OCI-LY1 (cell line): ENCODE measurements around the gene NLE1.
"Not testable (repeated sequence)": the region's sequence is repeated elsewhere in the genome, so short reads cannot be mapped to it uniquely, and the experiment has no call there.

Experiments used
- H2AFZ ChIP-seq: fragments of 200-600 bp; sonication (generic), shearing (Covaris generic); 2 replicates; pipeline ENCODE4 v1.6.0; 2014; ENCODE audit warnings: antibody characterized with exemption, mild to moderate bottlenecking, low read length
- H3F3A ChIP-seq: fragments of 200-600 bp; sonication (generic), shearing (Covaris generic); 2 replicates; pipeline ENCODE4 v1.6.0; 2014; ENCODE audit warnings: mild to moderate bottlenecking, antibody characterized with exemption, low read length, moderate library complexity; ENCODE audit not compliant: insufficient read depth
- H3K27ac ChIP-seq: fragments of 200-600 bp; sonication (generic); 2 replicates; pipeline ENCODE4 v1.5.1; 2014; ENCODE audit warnings: low read length, mixed run types, mild to moderate bottlenecking, low read depth; ENCODE audit not compliant: poor library complexity, severe bottlenecking
- H3K27me3 ChIP-seq: fragments of 200-600 bp; sonication (generic); 2 replicates; pipeline ENCODE4 v1.6.0; 2014; ENCODE audit warnings: antibody characterized with exemption, mild to moderate bottlenecking, low read length, moderate library complexity; ENCODE audit not compliant: insufficient read depth
- H3K36me3 ChIP-seq: fragments of 200-600 bp; sonication (generic); 2 replicates; pipeline ENCODE4 v1.6.1; 2014; ENCODE audit warnings: mild to moderate bottlenecking, antibody characterized with exemption, low read length, moderate library complexity, mixed read lengths; ENCODE audit not compliant: insufficient read depth
- H3K4me1 ChIP-seq: fragments of 200-600 bp; sonication (generic); 2 replicates; pipeline ENCODE4 v1.5.1; 2014; ENCODE audit warnings: mild to moderate bottlenecking, low read length, moderate library complexity; ENCODE audit not compliant: insufficient read depth, severe bottlenecking
- H3K4me2 ChIP-seq: fragments of 200-600 bp; sonication (generic), shearing (Covaris generic); 2 replicates; pipeline ENCODE4 v1.6.1; 2014; ENCODE audit warnings: low read length
- H3K4me3 ChIP-seq: fragments of 200-600 bp; sonication (generic); 2 replicates; pipeline ENCODE4 v1.5.1; 2014; ENCODE audit warnings: low read length, low read depth, mild to moderate bottlenecking, mixed read lengths; ENCODE audit not compliant: poor library complexity, severe bottlenecking
- H3K79me2 ChIP-seq: fragments of 200-600 bp; shearing (Covaris generic); 2 replicates; pipeline ENCODE4 v1.6.1; 2016; ENCODE audit warnings: mixed run types, low read length, mixed read lengths; ENCODE audit not compliant: insufficient read depth
- H3K9ac ChIP-seq: fragments of 200-600 bp; sonication (generic), shearing (Covaris generic); 2 replicates; pipeline ENCODE4 v1.6.1; 2014; ENCODE audit warnings: mild to moderate bottlenecking, low read length, mixed read lengths
- H3K9me2 ChIP-seq: fragments of 200-600 bp; sonication (generic), shearing (Covaris generic); 2 replicates; pipeline ENCODE4 v1.6.1; 2014; ENCODE audit warnings: low read depth, mild to moderate bottlenecking, low read length, mixed read lengths
- H3K9me3 ChIP-seq: fragments of 200-600 bp; shearing (Covaris generic); 2 replicates; pipeline ENCODE4 v1.6.1; 2014; ENCODE audit warnings: low read length, mixed read lengths
- H4K20me1 ChIP-seq: fragments of 200-600 bp; sonication (generic), shearing (Covaris generic); 2 replicates; pipeline ENCODE4 v1.6.0; 2016; ENCODE audit warnings: mild to moderate bottlenecking, low read length; ENCODE audit not compliant: insufficient read depth
- EZH2 ChIP-seq: fragments of 200-600 bp; sonication (generic), shearing (Covaris generic); IDR thresholded peaks from 2 replicates; pipeline ENCODE4 v1.8.0; 2017; ENCODE audit warnings: borderline replicate concordance, mixed run types, mild to moderate bottlenecking, antibody characterized with exemption, low read length, moderate library complexity, mixed read lengths
- TF ChIP-seq, protein P1 (sequence below): fragments of 200-600 bp; sonication (generic), shearing (Covaris generic); IDR thresholded peaks from 2 replicates; pipeline ENCODE4 v1.5.1; 2017; ENCODE audit warnings: mild to moderate bottlenecking, antibody characterized with exemption, low read length, moderate library complexity, mixed read lengths

The NLE1 gene

GRCh38 chr17:35095741-35096140, 46.4 kb downstream of the NLE1 start:
- Histone ChIP-seq H2AFZ (no peak overlapping the region), H3F3A (no peaks in the 10 kb centered on the region), H3K4me3 (no peak overlapping the region), H3K27me3 (no peaks in the 10 kb centered on the region), H3K4me2 (no peak overlapping the region), H3K4me1 (no peaks in the 10 kb centered on the region), H4K20me1 (no peaks in the 10 kb centered on the region), H3K27ac (no peak overlapping the region), H3K36me3 (peaks cover 22% of the 10 kb centered on the region), H3K9ac (no peak overlapping the region), H3K79me2 (no peaks in the 10 kb centered on the region), H3K9me3 (no peaks in the 10 kb centered on the region), H3K9me2 (no peaks in the 10 kb centered on the region)
- TF ChIP-seq, protein P1, sequence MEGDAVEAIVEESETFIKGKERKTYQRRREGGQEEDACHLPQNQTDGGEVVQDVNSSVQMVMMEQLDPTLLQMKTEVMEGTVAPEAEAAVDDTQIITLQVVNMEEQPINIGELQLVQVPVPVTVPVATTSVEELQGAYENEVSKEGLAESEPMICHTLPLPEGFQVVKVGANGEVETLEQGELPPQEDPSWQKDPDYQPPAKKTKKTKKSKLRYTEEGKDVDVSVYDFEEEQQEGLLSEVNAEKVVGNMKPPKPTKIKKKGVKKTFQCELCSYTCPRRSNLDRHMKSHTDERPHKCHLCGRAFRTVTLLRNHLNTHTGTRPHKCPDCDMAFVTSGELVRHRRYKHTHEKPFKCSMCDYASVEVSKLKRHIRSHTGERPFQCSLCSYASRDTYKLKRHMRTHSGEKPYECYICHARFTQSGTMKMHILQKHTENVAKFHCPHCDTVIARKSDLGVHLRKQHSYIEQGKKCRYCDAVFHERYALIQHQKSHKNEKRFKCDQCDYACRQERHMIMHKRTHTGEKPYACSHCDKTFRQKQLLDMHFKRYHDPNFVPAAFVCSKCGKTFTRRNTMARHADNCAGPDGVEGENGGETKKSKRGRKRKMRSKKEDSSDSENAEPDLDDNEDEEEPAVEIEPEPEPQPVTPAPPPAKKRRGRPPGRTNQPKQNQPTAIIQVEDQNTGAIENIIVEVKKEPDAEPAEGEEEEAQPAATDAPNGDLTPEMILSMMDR: no peak
- no peak for TF ChIP-seq EZH2

DNA sequence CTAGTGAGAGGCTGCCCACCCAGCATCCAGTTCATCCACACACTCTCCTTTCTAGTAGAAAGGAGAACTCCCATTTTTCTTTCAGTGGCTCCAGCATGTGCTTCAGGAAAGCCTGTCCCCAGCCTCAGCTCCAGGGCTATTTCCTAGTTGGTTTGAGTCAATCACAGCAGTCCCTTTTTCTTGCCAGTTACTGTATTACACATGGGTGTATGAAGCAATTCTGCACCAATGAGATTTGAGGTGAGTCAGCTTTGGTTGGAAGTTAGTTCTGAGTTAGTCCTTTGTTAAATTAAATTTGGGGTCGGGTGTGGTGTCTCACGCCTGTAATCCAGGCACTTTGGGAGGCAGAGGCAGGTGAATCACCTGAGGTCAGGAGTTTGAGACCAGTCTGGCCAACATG, 47.2 kb downstream of the NLE1 start:
- H3K27me3 ChIP-seq: no peaks in the 10 kb centered on the region
- no peaks in the 10 kb centered on the region for H3F3A ChIP-seq
- H3K4me2 ChIP-seq: no peak overlapping the region
- H3K9me3 ChIP-seq: no peaks in the 10 kb centered on the region
- no peak overlapping the region for H2AFZ ChIP-seq
- peaks cover 14% of the 10 kb centered on the region for H3K36me3 ChIP-seq
- no peaks in the 10 kb centered on the region for H4K20me1 ChIP-seq
- H3K27ac ChIP-seq: no peak overlapping the region
- no peak overlapping the region for H3K4me3 ChIP-seq
- no peaks in the 10 kb centered on the region for H3K9me2 ChIP-seq
- no peak for TF ChIP-seq EZH2
- TF ChIP-seq, protein P1: no peak
- peaks cover 2% of the 10 kb centered on the region for H3K4me1 ChIP-seq
- no peak overlapping the region for H3K9ac ChIP-seq
- no peaks in the 10 kb centered on the region for H3K79me2 ChIP-seq

DNA sequence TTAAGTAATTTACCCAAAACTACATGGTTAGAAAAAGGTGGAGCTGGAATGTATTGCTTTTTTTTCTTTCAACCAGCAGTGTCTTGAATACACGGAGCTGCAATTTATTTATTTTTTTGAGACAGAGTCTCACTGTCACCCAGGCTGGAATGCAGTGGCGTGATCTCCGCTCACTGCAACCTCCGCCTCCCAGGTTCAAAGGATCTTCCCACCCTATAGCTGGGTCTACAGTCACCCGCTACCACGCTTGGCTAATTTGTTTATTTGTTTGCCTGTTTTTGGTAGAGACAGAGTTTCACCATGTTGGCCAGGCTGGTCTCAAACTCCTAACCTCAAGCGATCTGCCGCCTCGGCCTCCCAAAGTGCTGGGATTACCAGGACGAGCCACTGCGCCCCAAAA, 51.4 kb downstream of the NLE1 start:
- not testable (repeated sequence) for H3K79me2 ChIP-seq, H3K27ac ChIP-seq, H3K9ac ChIP-seq, H3F3A ChIP-seq, H3K4me3 ChIP-seq, H3K27me3 ChIP-seq, H3K36me3 ChIP-seq, H2AFZ ChIP-seq, H3K4me2 ChIP-seq, H3K9me3 ChIP-seq, H4K20me1 ChIP-seq, H3K9me2 ChIP-seq
- H3K4me1 ChIP-seq: peaks cover 20% of the 10 kb centered on the region

DNA sequence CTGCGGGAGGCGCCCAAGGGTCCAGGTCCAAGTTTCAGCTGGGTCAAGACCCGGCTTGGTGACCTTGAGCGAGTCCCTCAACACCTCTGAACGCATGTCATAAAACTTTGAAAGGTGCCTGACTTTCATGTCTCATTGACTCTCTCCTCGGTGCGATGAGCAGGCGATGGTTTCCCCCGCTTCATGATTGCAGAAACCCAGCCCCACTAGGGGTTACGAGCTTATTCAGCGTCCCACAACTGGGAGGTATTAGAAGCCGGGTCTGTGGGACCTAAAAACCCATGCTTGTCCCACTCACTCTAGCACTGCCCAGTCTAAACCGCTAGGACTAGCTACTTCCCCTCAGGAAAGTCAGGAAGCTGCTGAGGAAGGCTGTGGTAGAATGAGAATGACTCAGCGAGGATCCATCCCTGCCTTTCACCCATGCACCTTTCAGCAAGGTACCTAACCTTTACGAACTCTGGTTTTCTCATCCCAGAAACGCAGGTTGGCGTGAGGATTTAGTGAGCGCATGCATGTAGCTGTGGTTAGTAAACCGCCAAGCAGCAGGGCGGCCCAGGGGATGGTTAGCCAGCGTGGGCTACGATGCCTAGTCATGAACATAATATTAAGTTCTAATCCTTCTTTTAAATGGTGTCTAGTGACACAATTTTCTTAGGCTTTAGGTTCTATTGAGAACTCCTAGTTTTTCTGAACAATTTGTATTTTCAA, 52.4 kb downstream of the NLE1 start:
- H4K20me1 ChIP-seq: no peaks in the 10 kb centered on the region
- peak overlapping the region; percentile 55 for H3K9ac ChIP-seq
- H3K9me2 ChIP-seq: no peaks in the 10 kb centered on the region
- peak overlapping the region; percentile 73 for H3K4me2 ChIP-seq
- H3K9me3 ChIP-seq: no peaks in the 10 kb centered on the region
- no peaks in the 10 kb centered on the region for H3F3A ChIP-seq
- no peaks in the 10 kb centered on the region; the same call in 1 of the 2 replicates for H3K36me3 ChIP-seq
- TF ChIP-seq, protein P1: no peak
- TF ChIP-seq EZH2: no peak
- H2AFZ ChIP-seq: no peak overlapping the region; the same call in 1 of the 2 replicates
- H3K27ac ChIP-seq: no peak overlapping the region
- H3K27me3 ChIP-seq: no peaks in the 10 kb centered on the region
- no peaks in the 10 kb centered on the region for H3K79me2 ChIP-seq
- H3K4me3 ChIP-seq: peak overlapping the region; percentile 56
- H3K4me1 ChIP-seq: peaks cover 20% of the 10 kb centered on the region
